Measurements from ENCODE around the gene PRDM11.

Gene PRDM11

DNA sequence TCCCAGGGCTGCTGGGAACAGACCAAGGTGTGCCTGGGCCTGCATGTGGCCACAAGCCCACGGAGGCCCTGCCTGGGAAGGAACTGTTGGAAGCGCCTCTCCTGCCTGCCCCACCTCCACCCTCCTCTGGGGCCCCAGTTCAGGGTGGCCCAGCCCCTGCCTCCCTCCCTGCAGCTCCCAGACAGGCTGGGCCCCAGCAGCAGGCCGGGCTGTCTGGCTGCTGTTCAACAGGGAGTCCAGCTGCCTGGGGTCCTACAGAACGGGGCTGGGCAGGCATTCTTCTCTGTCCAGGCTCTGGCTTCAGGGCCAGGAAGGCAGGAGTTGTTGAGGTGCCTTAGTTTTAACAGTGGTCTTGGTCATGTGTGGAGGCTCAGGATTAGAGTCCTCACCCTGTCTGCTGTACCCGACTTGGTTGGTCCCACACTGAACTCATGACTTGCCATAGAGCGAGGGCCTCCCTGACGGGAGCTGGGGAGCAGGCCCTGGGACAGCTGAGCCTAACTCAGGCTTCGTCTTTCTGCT lies 11.8 kb downstream of the PRDM11 start:
- DNase-seq (ENCODE audit: low read depth): no peak

DNA sequence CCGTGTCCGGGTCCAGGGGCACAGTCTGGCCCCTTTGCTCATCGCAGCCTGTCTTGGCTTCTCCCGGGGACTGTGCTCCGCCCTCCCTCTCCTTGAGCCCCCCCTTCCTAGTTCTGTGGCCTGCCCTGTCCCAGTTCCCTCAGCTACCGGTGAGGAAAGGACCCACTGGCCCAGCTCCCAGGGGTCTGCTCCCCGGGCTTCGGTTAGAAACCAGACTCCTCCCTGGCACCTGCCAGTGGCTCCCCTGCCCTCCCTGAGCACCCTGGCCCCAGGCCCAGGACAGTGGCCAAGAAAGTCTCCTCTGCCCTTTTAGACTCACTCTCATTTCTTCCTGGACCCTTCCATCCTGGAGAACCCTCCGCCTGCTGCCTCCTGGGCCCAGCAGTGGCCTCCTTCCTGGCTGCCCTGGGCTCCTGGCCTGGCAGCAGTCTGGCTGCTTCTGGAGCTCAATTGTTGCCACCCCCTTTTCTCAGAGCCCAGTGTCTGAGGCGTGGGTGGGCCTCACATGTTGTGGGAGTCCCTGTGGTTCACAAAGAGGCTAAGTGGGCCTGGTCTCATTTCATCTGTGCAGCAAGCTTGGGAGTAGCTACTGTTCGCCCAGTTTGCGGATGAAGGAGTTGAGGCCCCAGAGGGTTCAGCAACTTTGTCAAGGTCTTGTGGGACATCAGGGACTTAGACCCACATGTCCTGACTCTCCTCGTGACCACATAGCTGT lies 12.6 kb downstream of the PRDM11 start:
- no peak for DNase-seq (ENCODE audit: low read depth)

DNA sequence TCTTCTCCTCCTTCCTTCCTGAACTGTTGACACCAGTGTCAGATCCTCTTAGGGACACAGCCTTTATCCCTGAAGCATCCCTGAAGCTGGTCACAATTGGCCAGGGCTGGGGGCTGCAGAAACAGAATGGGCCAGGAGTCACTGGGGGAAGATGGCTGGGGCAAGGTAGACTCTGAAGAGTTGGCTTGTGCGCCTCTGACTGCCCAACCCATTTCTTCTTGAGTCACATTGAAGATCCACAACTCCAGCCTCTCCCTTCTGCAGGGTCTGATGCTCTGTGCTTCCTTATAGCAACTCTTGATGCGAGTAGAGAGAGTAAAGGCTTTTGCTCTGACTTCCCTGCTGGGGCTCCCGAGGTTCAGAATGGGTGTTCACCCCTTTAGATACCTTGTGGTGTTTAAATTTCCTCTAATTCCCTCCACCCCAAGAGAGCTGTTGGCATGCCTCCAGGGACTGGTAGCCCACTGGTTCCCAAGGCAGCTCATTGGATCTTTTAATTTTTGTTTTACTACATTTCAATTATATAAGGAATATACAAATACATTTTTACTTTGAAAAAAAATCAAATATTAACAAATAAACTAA lies 13.4 kb downstream of the PRDM11 start:
- no peak for DNase-seq (ENCODE audit: low read depth)

DNA sequence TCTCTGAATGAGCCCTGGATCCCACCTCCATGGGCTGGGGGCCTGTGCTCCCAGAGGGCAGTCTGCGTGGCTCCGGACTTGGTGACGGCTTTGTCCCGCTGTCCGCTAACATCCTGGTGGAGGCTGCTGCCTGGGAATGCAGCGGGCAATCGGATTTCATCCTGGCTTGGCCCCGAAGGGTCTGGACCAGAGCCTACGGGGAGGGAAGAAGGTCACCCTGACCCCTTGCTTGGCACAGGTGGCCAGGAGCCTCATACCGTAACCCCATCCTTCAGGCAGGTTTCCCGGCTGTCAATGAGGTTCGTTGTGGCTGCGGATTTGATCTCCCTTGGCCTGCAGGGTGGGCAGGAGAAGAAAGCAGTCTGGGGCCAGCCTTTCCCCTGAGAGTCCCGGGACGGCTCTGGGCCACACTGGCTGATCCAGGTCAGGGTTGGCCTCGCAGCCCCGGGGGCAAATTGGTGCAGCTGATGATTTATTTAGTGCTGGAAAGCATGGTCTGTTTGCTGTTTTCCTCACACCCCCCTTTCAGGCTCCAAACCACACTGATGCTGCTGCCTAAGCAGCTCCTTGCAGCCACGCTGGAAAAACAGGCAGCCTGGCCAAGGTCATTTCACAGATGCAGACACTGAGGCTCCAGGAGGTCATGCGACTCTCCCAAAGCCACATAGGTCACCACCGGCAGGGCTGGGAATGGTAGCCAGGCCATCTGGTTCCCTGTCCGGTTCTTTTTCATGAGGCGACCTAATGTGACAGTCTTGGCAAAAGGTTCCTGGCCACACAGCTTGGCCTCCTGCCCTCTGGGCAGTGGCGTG lies 15.0 kb downstream of the PRDM11 start:
- DNase-seq (ENCODE audit: low read depth): no peak

DNA sequence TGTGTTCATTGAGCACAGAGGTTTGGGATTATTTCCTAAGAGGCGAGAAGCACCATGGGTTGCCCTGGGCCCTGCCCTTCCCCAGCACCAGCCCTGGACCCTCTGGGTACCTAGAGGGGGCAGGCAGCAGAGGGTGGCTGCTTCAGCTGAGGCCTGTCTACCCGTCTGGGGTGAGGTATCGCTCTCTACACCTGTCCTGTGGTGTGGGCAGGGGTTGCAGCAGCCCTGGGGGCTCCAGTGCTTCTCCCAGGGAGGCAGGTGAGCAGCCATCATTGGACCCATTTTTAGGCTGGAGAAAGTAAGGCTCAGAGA lies 15.6 kb downstream of the PRDM11 start:
- DNase-seq (ENCODE audit: low read depth): no peak

DNA sequence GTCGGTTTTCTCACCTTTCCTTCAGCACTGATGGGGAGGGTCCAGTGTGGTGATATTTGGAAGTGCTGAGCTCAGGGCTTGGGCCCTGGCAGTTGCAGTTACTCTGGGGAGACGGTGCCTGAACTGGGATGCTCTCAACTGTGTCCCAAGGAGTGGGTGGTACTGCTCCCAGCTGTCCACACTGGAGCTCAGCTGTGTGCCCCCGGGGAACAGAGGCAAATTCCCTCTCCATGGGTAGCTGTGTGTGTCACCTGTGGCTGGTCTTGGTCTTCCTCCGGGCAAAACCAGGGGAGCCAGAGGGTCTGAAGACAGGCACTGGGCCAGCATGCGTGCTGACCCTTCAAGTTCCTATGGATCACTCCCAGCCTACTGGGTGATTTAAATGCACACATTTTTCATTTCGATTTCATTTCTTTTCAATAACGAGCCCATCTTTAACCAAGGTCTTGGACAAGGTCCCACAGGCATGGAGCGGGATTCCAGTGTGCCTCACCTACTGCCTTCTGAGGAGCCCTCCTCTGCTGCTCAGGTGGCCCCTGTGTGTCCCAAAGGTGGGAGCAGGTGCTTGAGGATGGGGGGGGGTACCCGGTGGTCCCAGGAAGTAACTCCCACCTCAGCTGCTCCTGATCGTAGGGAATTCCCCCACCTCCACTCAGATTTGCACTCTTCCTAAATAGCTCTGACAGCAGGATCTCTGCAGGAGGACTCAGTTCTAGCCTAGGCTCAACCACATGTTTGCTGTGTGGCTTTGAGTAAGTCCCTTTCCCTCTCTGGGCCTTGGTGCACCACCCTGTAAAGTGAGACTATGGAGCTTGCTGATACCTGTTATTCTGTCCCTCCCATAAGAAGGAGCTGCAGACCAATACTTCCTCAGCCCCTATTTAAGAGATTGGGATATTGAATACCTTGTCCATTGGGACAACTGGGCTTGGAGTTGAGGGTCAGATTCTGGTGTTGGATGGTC lies 16.8 kb downstream of the PRDM11 start:
- no peak for DNase-seq (ENCODE audit: low read depth)

DNA sequence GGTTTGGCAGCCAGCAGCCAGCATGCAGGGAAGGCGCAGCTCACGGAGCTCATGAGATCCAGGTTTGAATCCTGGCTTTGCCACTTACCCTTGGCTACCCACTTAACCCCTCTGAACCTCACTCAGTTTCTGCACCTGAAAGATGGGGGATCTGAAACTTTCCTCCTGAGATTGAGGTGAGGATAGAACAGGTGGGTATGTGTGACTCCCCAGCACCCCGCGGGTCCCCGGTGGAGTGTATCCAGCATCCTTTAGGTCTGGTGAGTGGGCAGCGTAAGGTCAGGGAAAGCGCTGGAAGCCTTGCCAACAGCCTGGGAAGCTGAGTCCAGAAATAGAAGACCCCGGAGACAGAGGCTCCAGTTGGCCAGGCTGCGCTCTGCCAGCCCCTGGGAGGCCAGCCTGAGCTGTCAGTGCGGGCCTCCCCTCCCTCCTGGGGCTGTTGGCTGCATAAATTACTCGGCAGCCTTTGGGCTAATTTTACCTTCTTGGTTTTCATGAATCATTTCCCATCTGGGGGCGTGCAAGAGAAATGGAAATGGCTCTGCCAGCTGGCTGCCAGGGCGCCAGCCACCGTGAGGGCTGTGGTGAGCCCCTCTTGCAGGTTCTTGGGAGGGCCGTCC lies 17.6 kb downstream of the PRDM11 start:
- no peak for DNase-seq (ENCODE audit: low read depth)

DNA sequence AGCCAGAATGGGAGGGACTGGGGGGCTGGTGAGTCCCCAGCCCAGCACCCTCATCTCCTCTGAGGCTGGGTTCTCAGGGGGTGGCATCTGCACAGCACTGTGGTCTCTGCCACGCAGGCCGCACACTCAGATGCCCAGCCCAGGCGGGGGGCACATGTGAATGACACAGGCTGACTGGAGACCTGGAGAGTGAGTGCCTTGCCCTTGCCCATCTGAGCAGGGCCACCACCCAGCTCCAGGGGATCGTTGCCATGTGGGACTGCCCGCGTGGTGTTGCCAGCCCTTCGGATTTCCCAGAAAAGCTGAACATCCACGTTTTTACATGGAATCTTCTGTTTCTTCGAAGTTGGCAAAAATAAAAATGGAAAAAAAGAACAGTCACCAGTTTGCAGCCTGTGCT lies 18.9 kb downstream of the PRDM11 start:
- no peak for DNase-seq (ENCODE audit: low read depth)

DNA sequence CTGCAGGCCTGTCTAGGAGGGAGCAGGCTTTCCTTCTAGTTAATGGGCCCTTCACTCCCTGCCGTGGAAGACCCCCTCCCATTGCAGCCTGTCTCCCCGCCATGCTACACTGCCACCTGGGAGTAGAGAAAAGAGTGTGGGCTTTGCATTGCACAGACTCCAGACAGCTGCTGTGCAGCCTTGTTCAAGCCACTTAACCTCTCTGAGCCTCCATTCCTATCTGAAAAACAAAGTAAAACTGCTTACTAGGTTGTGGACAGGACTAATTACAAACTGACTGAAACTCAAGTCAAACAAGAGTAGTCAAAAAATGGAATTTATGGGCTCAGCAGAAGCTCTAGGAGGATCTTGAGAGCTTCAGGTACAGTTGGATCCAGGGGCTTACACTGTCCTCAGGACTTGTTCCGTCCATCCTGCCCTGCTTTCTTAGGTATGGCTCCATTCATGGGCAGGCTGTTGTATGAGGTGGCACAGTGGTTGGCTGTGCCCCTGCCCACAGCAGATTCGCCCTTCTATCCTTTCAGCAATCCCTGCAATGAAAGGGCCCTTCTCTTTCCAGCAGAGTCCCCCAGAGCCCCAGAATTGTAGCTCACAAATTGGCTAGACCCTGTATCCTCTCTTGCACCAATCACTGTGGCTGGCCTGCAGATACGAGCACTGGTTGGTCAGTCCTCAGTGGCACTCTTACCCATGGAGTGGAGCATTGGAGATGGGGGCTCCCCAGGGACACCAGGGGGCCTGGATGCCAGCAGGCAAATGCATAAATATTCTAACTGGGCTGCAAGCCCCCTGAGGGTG lies 19.6 kb downstream of the PRDM11 start:
- no peak for DNase-seq (ENCODE audit: low read depth)

DNA sequence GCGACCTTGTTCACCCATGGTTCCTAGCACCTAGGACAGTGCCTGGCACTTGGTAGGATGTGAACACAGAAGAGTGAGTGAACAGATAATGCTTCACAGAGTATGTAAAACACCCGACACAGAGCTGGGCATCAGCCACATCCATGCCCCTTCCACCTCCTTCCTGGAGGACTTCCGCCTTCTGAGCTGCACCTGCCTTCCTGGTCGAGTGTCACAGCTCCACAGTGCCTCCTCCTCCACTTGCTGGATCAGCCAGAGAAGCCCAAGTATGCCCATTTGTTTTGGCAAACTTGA lies 20.1 kb downstream of the PRDM11 start:
- no peak for DNase-seq (ENCODE audit: low read depth)

DNA sequence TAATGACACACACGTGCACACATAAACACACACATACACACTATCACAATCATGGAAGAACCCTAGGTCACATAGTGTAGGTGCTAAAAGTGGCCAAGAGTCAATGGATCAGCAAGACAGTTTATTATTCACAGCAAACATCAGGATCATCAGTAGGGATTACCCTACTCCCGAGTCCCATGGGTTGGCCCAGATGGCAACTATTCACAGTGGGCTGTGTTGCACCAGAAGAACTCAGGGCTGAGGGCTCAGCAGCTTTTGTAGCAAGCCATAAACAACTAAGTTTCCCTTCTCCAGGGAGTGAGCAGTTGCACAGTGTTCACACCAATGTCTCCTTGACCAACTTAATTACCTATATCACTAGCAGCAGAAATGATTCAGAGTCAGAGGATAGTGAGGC lies 20.8 kb downstream of the PRDM11 start:
- no peak for DNase-seq (ENCODE audit: low read depth)

DNA sequence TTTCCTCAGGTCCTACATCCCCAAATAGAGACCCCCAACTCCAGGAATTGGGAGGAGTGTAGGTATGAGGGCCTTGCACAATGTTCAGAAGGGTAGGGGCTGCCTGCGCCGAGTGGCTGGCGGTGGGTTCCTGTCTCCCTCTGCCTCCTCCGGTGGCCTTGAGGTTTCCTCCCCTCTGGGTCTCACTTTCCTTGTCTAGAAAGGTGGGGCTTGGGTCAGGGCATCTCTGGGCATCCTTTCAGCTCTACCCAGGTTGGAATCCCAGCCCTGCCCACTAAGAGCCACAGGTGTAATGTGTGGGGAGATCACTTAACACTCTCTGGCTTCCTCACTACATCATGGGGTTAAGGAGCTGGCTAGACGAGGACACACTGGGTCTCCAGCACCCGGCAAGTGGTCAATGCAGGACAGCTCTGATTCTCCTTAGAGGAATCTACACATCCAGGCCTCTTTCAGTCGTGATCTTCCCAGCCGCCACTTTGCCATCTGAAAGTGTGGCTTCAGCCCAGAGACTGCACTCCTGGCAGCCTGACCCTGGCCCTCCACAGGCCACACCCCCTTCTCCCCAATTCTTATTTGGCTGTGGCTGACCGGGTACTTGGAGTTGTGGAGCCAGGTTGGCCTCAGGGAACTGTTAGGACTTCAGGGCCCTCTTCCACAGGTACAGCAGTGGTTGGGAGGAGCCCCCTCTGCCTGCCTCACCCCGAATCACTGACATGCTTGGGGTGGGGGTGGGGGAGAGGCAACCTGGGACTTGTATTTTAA lies 22.1 kb downstream of the PRDM11 start:
- DNase-seq (ENCODE audit: low read depth): no peak

DNA sequence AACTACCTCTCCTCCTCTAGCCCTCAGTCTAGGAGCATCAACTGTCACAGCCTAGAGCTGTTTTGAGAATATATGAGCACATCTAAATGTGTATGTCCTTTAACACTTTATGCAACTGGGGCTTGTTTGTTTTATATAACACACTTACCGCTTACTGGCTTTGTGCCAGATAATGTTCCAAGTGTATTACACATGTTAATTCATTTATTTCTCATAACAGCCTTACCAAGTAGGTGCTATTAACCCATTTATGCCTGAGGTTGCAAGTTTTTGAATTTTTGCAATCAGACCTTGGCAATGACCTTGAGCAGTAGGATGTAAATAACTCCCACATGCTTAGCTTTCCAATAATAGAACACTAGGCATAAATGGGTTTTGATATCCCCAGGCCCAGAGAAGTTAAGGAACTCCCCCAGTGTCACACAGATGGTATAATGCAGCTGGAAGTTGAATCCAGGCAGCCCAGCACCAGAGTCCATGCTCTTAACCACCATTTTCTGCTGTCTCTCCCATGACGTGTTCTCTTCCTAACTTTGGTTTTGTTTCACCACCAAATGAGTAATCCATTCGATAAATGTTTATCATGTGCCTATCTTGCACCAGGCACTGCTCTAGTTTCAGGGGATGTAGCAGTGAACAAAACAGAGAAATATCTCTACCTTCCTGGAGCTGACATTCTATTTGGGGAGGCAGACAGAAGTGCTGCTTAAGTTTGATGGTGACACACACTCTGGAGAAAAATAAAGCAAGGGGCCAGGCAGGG lies 23.1 kb downstream of the PRDM11 start:
- DNase-seq (ENCODE audit: low read depth): no peak

DNA sequence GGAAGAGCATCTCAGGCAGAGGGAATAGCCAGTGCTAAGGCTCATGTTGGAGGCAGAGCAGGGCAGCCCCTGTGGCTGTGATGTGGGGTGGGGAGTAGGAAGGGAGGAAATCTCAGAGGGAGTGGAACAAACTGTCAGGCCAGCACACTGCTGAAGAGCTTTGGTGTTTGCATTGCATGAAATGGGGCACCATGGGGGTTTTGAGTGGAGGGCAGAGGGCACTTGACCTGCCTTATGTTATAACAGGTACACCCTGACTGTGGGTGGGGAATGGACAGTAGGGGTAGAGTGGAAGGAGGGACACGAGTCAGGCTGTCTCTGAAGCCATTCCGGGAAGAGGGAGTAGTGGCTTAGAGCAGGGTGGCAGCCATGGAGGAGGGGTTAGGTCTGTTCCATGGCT lies 24.0 kb downstream of the PRDM11 start:
- DNase-seq (ENCODE audit: low read depth): no peak

DNA sequence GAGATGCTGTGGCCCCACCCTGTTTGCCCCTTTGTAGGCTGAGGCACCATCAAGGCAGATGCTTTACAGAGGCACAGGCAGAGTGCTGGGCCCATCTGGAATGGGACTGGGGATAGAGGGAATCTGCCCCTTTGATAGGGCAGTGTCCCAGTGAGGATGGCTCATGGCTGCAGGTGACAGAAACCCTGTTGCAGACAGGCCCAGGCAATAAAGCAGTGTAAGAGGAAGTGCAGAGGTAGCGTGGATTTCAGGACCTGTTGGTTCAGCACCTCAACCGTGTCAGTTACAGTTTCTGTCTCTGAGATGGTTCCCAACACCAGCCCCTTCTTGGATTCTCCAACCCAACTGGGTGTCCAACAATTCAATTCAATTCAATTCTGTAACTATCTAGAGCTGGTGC lies 25.1 kb downstream of the PRDM11 start:
- no peak for DNase-seq (ENCODE audit: low read depth)

DNA sequence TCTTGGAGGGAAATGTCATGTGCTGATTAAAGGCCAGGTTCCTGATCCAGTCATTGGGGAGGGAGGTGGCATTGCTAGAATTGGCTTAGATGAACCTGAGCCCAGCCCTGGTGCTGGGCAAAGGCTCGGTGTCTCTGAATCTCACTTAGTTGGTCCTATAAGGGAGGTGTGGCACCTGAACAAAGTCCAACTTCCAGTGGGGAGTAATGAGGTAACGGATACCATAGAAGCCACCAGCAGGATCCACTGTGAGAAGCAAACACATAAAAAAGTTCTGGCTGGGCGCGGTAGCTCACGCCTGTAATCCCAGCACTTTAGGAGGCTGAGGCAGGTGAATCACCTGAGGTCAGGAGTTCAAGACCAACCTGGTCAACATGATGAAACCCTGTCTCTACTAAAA lies 26.6 kb downstream of the PRDM11 start:
- DNase-seq (ENCODE audit: low read depth): no peak

DNA sequence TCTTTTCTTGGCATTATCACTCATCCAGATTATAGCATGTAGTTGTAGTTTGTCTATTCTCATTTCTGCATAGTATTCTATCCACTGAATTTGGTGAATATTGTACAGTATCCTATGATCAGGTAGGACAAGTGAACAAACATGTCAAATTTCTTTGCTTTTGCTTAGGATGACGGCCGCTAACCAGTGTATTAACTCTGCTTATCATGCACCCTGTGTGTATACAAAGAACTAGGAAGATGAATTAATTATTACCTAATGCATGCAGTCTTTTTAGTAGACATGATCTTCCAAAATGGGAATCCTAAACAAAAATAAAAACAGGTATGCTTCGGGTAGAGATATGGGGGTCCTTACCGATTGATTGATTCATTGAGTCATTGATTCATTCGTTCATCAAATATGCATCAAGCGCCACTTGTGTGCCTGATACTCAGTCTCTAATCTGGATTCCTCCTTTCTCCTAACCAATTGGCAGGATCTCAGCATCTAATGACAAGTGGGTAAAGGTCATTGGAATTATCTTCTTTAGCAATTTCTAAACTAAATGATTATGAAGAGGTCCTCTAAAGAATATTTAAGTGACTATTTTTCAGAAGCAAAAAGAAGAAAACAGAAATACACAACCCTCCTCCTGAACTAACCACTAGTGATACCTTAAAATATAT lies 27.9 kb downstream of the PRDM11 start:
- DNase-seq (ENCODE audit: low read depth): no peak

DNA sequence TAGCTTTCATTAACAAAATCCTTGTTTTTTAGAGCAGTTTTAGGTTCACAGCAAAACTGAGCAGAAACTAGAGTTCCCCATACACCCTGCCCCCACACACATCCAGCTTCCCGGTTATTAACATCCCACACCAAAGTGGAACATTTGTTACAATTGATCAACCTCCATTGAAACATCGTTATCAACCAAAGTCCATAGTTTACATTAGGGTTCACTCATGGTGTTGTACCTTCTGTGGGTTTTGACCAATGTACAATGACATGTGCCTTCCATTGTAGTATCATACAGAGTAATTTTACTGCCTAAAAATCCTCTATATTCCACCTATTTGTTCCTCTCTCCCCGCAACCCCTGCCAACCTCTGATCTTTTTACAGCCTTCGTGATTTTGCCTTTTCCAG lies 28.5 kb downstream of the PRDM11 start:
- no peak for DNase-seq (ENCODE audit: low read depth)

DNA sequence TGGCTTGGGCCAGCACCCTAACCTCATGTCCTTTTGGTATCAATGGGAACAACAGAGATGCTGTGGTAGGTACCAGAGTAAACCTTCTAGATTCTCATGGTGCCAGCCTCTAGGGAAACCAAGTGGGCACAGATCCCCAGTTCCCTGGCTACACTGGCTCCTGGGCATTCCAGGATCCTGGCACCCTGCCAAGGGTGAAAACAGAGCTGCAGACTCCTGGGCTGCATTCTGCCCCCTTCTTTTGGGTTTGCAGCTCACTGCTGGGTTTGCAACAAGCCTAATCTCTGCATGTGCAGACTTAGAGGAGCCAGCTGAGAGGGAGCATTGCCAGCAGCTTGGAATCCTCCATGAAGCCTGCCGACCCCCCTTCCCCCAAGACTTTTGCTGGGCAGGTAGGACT lies 30.6 kb downstream of the PRDM11 start:
- no peak for DNase-seq (ENCODE audit: low read depth)
